Muscle of arm (tissue), 14 donors: ENCODE measurements around the gene ADAMTS15. TPM values are rescaled to one million over a fixed set of nuclear protein-coding genes. Genes with fewer than 3 reads are reported as not detected.

ENCODE experiments used
- DNase-seq: peaks from one replicate; pipeline ENCODE4 v3.0.0-alpha.2; 2013
- long read RNA-seq, 11 donors: transcript quantifications; one replicate each; lab custom pipeline, GENCODE V29; 2026
- polyA plus RNA-seq, 12 donors: library from polyadenylated mRNA; unstranded; fragments of 120-200 nt; gene quantifications; one replicate each; pipeline ENCODE4 v1.2.1, GENCODE V29; 2013; ENCODE audit not compliant: insufficient read length in 12 of 12

The ADAMTS15 gene
- 10 to 100 TPM in 11 of 12 donors, not detected in 1; 12.1 to 27.2 (median 18.7) TPM for polyA plus RNA-seq
- long read RNA-seq, donor 1, partial matches to known transcripts: 5 of 5 reads
- long read RNA-seq, donor 1, other reads (novel, unspliced or antisense): 0 of 5 reads
- long read RNA-seq, donor 2, full-length matches to known transcripts: 1 of 11 reads
- long read RNA-seq, donor 2, partial matches to known transcripts: 10 of 11 reads
- long read RNA-seq, donor 2, other reads (novel, unspliced or antisense): 0 of 11 reads
- long read RNA-seq, donor 3, full-length matches to known transcripts: 3 of 3 reads
- long read RNA-seq, donor 3, partial matches to known transcripts: 0 of 3 reads
- long read RNA-seq, donor 3, other reads (novel, unspliced or antisense): 0 of 3 reads
- long read RNA-seq, donor 4: 0 reads
- long read RNA-seq, donor 5: 0 reads
- long read RNA-seq, donor 6, full-length matches to known transcripts: 2 of 8 reads
- long read RNA-seq, donor 6, partial matches to known transcripts: 6 of 8 reads
- long read RNA-seq, donor 6, other reads (novel, unspliced or antisense): 0 of 8 reads
- long read RNA-seq, donor 7: 0 reads
- long read RNA-seq, donor 8, full-length matches to known transcripts: 4 of 14 reads
- long read RNA-seq, donor 8, partial matches to known transcripts: 10 of 14 reads
- long read RNA-seq, donor 8, other reads (novel, unspliced or antisense): 0 of 14 reads
- long read RNA-seq, donor 9: 0 reads
- long read RNA-seq, donor 10, full-length matches to known transcripts: 3 of 9 reads
- long read RNA-seq, donor 10, partial matches to known transcripts: 6 of 9 reads
- long read RNA-seq, donor 10, other reads (novel, unspliced or antisense): 0 of 9 reads
- long read RNA-seq, donor 11, full-length matches to known transcripts: 3 of 13 reads
- long read RNA-seq, donor 11, partial matches to known transcripts: 10 of 13 reads
- long read RNA-seq, donor 11, other reads (novel, unspliced or antisense): 0 of 13 reads

DNA sequence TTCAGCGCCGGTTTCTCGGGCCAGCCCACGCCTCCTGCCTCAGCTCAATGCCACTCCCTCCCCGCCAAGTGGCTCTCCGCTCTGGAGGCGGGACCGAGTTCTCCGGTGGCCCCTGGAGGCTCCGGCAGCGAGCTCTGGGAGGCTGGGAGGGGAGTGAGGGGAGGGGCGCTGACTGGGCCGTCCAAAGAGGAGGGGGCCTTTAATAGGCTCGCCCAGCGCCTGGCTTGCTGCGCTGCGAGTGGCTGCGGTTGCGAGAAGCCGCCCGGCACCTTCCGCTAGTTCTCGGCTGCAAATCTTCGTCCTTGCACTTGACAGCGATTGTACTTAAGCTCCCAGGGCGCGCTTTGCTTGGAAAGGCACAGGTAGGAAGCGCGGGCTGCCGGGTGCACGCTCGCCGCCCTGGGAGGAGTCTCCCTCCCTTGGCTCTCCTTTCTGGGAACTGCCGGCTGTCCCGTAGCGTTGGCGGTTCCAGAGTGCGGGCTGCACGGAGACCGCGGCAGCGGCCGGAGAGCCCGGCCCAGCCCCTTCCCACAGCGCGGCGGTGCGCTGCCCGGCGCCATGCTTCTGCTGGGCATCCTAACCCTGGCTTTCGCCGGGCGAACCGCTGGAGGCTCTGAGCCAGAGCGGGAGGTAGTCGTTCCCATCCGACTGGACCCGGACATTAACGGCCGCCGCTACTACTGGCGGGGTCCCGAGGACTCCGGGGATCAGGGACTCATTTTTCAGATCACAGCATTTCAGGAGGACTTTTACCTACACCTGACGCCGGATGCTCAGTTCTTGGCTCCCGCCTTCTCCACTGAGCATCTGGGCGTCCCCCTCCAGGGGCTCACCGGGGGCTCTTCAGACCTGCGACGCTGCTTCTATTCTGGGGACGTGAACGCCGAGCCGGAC is at the start of gene ADAMTS15:
Gene ADAMTS15, plus strand, starts transcription at position 230 of the 894 bp plus-strand sequence. Its CDS starts 329 bp downstream, at position 559.
- peak; percentile 88 for DNase-seq

DNA sequence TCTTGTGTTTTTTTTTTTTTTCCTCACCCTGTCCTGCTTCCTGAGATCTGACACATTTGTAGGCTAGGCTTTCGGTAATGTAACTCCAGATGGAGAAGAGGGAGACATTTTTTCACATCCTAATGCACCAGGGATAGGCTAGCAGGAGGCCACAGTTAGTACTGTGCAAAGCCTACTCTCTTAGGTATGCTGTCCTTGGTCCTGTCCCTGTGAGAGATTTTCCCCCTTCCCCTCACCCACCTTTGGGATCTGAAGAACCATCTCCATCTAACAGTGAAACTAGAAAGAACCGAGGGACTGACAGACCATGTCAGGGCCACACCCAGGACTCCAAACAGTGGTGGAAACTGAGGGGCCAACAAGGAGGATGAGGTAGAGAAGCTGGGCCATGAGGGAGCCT is 49.2 kb upstream of the ADAMTS15 start:
- no peak for DNase-seq

GRCh38 chr11:130400781-130401483 is 47.5 kb upstream of the ADAMTS15 start:
- peak; percentile 74 for DNase-seq

- DNase-seq: no peak
These were observed 45.9 kb upstream of the ADAMTS15 start for GRCh38 chr11:130402570-130402969.

GRCh38 chr11:130403271-130403804 is 45.1 kb upstream of the ADAMTS15 start:
- peak; percentile 71 for DNase-seq

GRCh38 chr11:130403967-130404366 is 44.5 kb upstream of the ADAMTS15 start:
- DNase-seq: no peak

DNA sequence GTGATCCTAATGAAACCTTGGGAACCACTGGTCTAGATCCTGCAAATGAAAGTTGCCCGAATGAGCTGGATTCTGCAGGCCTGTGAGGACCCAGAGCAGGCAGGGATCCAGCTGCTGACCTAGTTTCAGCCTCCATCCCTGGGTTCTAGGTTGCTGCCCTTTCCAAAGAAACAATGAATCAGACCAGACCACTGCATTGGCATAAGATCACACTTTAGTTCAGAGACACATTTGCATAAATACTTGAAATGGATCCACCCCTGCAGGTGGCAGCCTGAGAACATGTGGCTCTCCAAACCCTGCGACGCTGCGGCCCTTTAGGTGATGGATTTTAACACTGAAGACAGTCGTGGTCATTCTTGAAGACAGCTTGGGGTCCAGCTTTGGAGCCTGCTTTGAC is 43.7 kb upstream of the ADAMTS15 start:
- no peak for DNase-seq

DNA sequence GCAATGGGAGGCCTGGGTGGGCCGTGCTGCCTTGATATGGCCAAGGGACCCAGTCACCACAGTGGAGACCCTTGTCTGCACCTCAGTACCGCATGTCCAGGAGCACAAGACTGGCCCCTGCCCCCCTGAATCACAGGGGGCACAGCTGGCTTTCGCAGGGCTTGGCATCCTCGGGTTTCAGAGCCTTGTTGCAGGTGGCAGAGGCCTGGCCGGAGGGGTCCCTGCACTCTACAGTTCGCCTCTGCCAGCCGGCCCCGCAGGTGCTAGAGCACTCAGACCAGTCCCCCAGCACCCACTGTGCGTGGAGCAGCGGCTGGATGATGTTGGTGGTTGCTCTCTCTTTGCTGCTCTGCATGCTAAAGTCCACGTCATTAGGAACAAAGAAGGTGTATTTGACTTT is 43.0 kb upstream of the ADAMTS15 start:
- no peak for DNase-seq

- DNase-seq: no peak
These were observed 40.5 kb upstream of the ADAMTS15 start for GRCh38 chr11:130407978-130408377.

GRCh38 chr11:130408401-130408890 is 40.0 kb upstream of the ADAMTS15 start:
- DNase-seq: no peak

- no peak for DNase-seq
These were observed 39.5 kb upstream of the ADAMTS15 start for GRCh38 chr11:130408901-130409300.

- DNase-seq: no peak
These were observed 38.7 kb upstream of the ADAMTS15 start for GRCh38 chr11:130409594-130410388.

- DNase-seq: no peak
These were observed 37.2 kb upstream of the ADAMTS15 start for GRCh38 chr11:130411223-130411622.

GRCh38 chr11:130413405-130414106 is 34.9 kb upstream of the ADAMTS15 start:
- no peak for DNase-seq

- DNase-seq: no peak
These were observed 34.1 kb upstream of the ADAMTS15 start for GRCh38 chr11:130414107-130415080.

DNA sequence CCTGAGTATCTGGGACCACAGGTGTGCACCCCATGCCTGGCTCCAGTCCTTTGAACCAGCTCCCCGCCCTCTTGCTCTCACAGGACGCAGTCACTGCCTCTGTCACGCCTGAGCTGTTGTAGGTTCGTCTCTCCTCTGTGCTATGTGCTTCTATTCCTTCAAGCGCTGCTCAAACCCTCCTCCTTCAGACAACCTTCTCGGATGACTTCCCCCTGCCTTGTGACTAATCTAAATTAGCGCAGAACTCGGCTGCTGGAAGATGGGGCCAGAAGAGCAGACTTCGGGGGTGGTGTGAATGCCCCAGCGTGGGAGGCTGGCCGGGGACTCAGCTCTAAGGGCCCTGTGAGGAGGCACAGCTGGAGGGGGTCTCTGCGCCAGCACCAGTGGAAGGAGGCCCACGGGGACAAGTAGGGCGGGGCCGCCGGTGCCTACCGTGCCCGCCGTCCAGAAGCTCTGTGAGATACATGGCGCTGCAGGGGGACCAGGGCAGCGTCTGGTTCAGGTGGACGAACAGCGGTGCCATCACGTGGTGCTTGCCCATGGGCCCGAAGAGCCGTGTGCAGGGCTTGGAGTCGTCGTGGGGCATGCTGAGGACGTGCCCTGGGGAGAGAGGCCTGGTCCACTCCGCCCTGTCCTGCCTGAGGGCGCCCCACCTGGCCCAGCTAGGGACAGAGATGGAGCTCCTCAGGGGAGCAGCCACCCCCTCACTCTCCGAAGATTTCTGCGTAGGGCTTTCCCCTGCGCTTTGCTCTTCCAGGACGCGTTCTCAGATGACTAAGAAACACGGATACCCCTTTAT is 32.5 kb upstream of the ADAMTS15 start:
- no peak for DNase-seq

DNA sequence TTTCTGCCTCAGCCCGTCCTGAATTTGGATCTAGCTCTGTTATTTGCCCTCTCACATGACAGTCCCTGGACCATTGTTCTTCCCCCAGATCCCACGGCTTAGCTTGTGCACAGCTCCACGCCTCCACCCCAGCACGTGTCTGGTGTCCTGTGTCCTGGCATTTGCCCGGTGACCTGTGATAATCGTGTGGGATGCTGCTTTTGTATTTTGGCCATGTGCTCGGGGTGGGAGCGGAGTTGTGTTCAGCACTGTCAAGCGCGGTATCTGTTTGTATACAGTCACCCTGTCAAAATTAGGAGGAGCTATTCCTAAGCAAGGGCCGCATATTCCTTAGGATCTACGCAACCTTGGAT is 31.9 kb upstream of the ADAMTS15 start:
- DNase-seq: no peak
